Stimulated activated CD8-positive, alpha-beta memory T cell treated with anti-CD3 and anti-CD28 coated beads, Interleukin-15, amount 100 ng/mL, for 4 hours (primary cell): ENCODE measurements around the gene AFF3.

Experiments used
- DNase-seq, 2 donors: peaks; one replicate each; pipeline ENCODE4 v3.0.0-alpha.2; 2020; ENCODE audit warnings: low read depth in 2 of 2

Gene AFF3

DNA sequence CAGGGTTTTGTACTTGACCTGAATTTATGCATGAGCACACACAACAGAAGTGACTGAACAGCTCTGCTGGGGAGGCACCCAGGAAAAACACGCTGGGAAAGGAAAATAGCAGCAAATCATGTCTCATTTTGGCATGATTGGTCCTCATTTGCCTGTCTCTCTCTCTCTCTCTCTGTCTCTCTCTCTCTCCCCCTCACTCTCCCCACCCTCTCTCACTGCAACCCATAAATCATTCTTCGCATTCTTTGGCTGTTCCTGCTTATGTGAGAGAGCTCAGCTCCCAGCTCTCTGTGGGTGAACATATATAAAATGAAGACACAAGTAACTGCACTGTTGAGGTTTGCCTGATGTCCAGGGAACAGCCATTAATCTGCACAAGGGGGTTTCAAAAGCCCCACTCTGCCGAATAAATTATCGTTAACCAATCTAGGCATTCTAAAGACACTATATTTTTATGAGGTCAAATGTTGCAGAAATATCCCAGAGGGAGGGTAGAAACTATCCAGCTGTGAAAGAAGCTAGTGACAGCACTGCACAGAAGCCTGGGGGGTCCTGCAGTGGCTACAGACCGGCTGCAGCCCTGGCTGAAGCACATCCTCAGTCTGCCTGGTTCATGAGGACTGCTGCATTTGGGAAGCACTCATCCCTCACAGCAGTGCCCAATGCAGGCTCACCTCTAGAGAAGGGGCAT, 260.3 kb downstream of the AFF3 start:
- DNase-seq: no peak

DNA sequence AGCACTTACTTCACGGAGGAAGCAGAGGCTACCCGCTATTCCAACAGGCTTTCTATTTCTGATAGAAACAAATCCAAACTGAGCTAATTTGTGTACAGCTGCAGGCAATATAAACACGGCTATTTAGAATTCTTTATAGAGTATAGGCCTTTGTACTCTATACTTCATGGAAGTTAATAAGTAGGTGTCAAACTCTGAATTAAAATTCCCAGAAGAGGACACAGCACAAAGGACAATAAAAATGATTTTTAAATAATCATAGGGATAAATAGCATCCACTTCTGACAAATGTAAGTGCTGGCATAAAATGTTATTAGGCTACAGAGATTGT, 261.5 kb downstream of the AFF3 start:
- DNase-seq: no peak

- no peak for DNase-seq
Measured at GRCh38 chr2:99880148-99880963, 262.0 kb downstream of the AFF3 start.

GRCh38 chr2:99879481-99879880, 262.9 kb downstream of the AFF3 start:
- no peak for DNase-seq

GRCh38 chr2:99878581-99879350, 263.6 kb downstream of the AFF3 start:
- no peak for DNase-seq

- no peak for DNase-seq
Measured at GRCh38 chr2:99877963-99878362, 264.4 kb downstream of the AFF3 start.

- DNase-seq: no peak
Measured at GRCh38 chr2:99876956-99877355, 265.4 kb downstream of the AFF3 start.

- no peak for DNase-seq
Measured at GRCh38 chr2:99875627-99876201, 266.7 kb downstream of the AFF3 start.

DNA sequence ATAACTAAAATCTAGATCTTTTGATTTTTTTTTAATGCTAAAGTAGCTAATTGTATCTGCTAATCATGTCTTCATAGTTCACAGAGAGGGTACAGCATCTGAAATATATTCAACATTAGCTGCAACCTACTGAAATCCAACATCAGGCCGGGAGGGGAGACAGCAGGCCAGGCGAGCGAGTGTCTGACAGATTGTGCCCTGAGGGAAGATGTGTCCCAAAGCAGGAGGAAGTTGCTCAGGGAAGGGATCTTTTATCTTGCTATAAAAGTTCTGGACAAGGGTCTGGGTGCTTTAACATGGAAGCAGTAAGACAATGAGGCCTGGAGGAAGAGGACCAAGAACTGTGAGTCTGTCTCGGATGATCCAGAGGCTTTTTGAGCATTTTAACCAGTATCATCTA, 274.1 kb downstream of the AFF3 start:
- no peak for DNase-seq

DNA sequence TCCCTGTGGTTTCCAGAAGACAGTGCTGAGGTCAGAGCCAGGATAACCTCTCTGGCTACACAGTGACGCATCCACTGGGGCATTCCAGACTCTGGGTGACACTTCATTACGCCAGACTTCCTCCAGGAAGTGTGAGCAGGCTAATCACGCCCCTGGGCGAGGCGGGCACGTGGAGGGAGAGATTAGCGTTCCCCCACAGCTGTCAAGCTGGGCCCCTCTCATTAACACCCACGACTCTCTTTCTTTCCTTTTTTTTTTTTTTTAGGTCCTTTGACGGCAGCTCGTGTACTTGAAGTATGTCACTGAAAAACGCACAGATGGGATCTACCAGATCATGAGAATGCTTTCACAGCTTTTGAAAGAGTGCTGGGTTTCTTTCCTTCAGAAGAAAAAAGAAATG, 274.6 kb downstream of the AFF3 start:
- no peak for DNase-seq

DNA sequence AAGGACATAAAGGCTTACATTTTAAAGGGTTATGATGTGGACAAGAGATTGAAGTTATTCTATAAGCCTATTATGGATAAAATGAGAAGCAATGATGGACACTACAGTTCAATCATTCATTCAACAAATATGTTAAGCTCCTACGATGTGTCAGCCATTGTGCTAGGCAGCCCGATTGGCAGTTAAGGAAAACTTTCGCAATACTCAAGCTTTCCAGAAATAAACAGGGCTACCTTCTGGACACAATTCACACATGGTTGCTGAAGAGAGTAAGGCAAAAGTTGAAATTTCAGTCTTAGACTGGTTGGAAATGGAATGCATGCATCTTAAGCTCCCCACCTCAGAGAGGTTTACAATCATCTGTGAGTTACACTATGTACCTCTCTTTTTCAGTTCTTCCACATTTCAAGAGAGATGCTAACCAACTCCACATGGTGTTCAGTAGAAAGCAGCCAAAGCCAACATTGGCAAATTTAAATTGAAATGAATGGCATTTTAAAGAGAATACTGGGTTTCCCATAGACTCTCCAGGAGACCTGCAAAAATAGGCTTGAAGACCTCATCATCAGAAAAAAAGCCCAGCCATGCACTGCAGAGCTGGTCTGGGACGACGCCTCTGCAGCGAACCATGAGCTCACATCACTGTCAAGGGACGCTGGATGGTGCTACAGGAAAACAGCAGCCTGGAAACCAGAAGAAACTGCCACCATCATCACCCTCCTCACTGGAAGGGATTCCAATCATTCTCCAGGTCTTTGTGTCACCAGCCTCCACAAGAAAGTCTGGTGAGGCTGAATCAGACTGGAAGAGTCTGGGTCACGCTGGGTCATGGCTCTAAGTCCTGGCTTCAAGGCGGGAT, 276.3 kb downstream of the AFF3 start:
- DNase-seq: no peak

GRCh38 chr2:99864561-99865553, 277.5 kb downstream of the AFF3 start:
- DNase-seq: no peak

GRCh38 chr2:99863903-99864270, 278.5 kb downstream of the AFF3 start:
- DNase-seq: no peak

DNA sequence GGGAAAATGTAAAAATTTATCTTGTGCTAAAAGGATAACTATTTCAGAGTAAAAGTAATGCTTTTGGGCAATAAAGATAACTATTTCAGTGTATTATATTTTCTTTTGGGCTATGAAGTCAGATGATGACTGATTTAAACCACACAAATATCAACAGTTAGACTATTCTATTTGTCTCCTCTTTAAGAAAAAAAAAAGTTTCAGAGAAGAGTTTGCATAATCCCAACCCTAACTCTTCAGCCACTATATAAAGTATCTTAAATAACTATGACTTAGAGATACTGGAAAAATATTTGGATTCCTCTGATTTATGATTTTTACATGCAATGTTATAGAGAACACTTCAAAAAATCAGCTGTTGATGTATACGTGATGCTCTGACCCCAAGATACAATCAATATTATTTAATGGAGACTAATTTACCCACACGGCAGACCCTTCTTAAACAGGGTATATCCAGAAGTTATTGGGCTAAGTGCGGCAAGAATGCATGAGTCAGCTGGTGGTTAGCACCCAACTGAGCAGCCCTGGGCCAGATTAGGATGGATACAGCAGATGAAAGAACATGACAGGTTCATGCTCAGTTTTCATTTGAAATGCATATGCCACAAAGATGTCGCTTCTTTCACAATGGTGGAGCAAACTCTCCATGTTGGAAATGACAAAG, 279.0 kb downstream of the AFF3 start:
- DNase-seq: no peak

DNA sequence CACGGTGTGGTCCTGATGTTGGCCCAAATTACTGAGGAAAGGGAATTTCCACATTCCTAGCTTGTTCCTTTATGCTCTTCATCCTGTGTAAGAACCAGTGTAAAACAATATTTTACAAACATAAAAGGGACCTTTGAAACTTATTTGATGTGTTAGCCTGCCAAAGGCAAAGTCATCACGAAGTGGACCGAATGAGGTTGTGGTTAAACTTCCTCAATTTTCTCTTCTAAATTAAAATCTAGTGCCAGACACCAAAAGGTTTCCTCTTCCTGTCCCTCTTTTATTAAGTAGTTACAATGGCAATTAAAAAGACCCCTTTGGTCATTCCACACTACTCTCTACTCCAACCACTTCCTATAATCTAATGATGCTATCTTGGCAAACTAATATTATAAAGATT, 279.8 kb downstream of the AFF3 start:
- DNase-seq: no peak

GRCh38 chr2:99861376-99861760, 281.0 kb downstream of the AFF3 start:
- DNase-seq: no peak

- no peak for DNase-seq
Measured at GRCh38 chr2:99860720-99861375, 281.5 kb downstream of the AFF3 start.

GRCh38 chr2:99858951-99859596, 283.3 kb downstream of the AFF3 start:
- DNase-seq: no peak
